Panc1 (cell line): ENCODE results near the gene DDI2. TPM values are rescaled to one million over a fixed set of nuclear protein-coding genes. Genes with fewer than 3 reads are reported as not detected.

Source experiments
- ATAC-seq: fragments of 200-7000 bp; cut with Tn5 transposase; 2 replicates; pipeline ENCODE4 v1.9.1; 2020; ENCODE audit warnings: mild to moderate bottlenecking, moderate library complexity
- BruUV-seq: library from RNA; stranded (reverse); fragments of 400-500 nt; replicated peaks from 2 replicates; lab custom pipeline; 2021; lab: Mats Ljungman, UMichigan
- CTCF ChIA-PET: fragments of 300-600 bp; sonication (Branson Sonifier 250); formaldehyde crosslinking; loops from one replicate; lab custom pipeline; 2022; ENCODE audit warnings: antibody characterized with exemption; lab: Charles Lee
- POLR2A ChIA-PET: fragments of 300-600 bp; sonication (Branson Sonifier 250); formaldehyde crosslinking; loops from one replicate; lab custom pipeline; 2022; ENCODE audit warnings: antibody characterized with exemption; lab: Charles Lee
- DNase-seq: peaks from one replicate; pipeline ENCODE4 v3.0.0-alpha.2; 2010; ENCODE audit warnings: low read depth, low spot score
- H3K27ac ChIP-seq: 2 replicates; pipeline ENCODE4 v1.5.1; 2011; ENCODE audit warnings: mild to moderate bottlenecking, low read length, inconsistent platforms
- H3K27me3 ChIP-seq: fragments of 200-500 bp; sonication (Bioruptor generic); 2 replicates; pipeline ENCODE4 v1.6.0; 2014; ENCODE audit warnings: low read length, inconsistent platforms; ENCODE audit not compliant: control insufficient read depth, insufficient read depth
- H3K36me3 ChIP-seq: fragments of 200-500 bp; sonication (Bioruptor generic); 2 replicates; pipeline ENCODE4 v1.5.1; 2014; ENCODE audit warnings: inconsistent platforms, mild to moderate bottlenecking, low read length, moderate library complexity; ENCODE audit not compliant: control insufficient read depth, insufficient read depth
- H3K4me1 ChIP-seq: 2 replicates; pipeline ENCODE4 v1.5.1; 2011; ENCODE audit warnings: inconsistent platforms, mild to moderate bottlenecking, low read length, moderate library complexity; ENCODE audit not compliant: control insufficient read depth, insufficient read depth
- H3K4me3 ChIP-seq, 2 experiments: 2 replicates each; pipeline ENCODE4 v1.5.1; 2011 to 2012; ENCODE audit warnings: low read depth in 2 of 2, low read length in 2 of 2, mild to moderate bottlenecking in 2 of 2, inconsistent platforms in 1 of 2, moderate library complexity in 1 of 2
- H3K9me3 ChIP-seq: fragments of 200-500 bp; sonication (Bioruptor generic); 2 replicates; pipeline ENCODE4 v1.5.1; 2014; ENCODE audit warnings: low read depth, mild to moderate bottlenecking, inconsistent platforms, low read length, moderate library complexity; ENCODE audit not compliant: control insufficient read depth, insufficient read depth
- POLR2AphosphoS5 ChIP-seq: IDR thresholded peaks from 2 replicates; pipeline ENCODE4 v1.6.1; 2012; ENCODE audit warnings: mild to moderate bottlenecking, low read depth, low read length, moderate library complexity
- SIN3A ChIP-seq: IDR thresholded peaks from 2 replicates; pipeline ENCODE4 v1.6.1; 2012; ENCODE audit warnings: low read depth, mild to moderate bottlenecking, low read length, moderate library complexity, borderline replicate concordance; ENCODE audit not compliant: insufficient read depth
- TCF7L2 ChIP-seq: IDR thresholded peaks from 2 replicates; pipeline ENCODE4 v1.6.1; 2011; ENCODE audit warnings: mild to moderate bottlenecking, low read depth, low read length, inconsistent platforms
- in situ Hi-C: cut with HindIII; loops from 2 replicates; pipeline ENCODE4 v1.10.0; 2016; ENCODE audit warnings: low sequenced_read_pairs, low pct_unique_long_range_greater_than_20kb
- intact Hi-C: fragments of 100-400 bp; cut with micrococcal nuclease; formaldehyde crosslinking; loops from one replicate; pipeline ENCODE4 v1.10.0; 2022; ENCODE audit not compliant: unreplicated experiment
- total RNA-seq: library from RNA; stranded (reverse); gene quantifications from one replicate; pipeline ENCODE4 v1.2.1, GENCODE V29; 2021; ENCODE audit not compliant: unreplicated experiment
- TF ChIP-seq, protein P1 (sequence below), 2 experiments: IDR thresholded peaks; 2 replicates each; pipeline ENCODE4 v1.6.1; 2011 to 2012; ENCODE audit warnings: low read depth in 2 of 2, control low read depth in 1 of 2, low read length in 1 of 2, mild to moderate bottlenecking in 1 of 2, moderate library complexity in 1 of 2; ENCODE audit not compliant: insufficient read depth in 1 of 2
- TF ChIP-seq, protein P2 (sequence below): fragments of 450-650 bp; IDR thresholded peaks from 2 replicates; pipeline ENCODE4 v1.5.1; 2017; ENCODE audit warnings: mild to moderate bottlenecking

The DDI2 gene
- total RNA-seq, 1 experiment from 2014 or later = 27.7 TPM

DNA sequence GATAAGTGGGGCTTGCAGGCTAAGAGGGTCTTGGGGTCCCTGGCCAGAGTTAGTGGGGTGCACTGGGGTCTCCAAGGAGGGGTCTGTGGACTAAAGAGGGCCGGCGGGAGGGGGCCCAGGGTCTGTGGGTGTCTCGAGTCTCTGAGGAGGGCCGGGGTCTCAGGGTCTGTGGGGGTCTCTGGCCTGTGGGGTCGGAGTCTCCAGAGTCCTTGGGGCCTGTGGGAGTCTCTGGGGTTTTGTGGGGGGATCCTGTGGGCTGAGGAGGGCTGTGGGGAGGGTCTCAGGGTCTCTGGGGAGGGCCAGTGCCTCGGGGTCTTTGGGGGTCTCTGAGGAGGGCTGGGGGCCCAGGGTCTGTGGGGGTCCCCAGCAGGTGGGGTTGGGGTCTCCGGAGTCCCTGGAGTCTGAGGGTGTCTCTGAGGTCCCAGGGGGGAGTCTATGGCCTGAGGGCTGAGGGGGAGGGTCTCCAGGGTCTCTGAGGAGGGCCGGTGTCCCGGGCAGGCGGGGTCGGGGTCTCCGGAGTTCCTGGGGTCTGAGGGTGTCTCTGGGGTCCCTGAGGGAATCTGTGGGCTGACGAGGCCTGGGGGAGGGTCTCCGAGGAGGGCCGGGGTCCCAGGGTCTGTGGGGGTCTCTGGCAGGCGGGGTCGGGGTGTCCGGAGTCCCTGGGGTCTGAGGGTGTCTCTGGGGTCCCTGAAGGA is 66.2 kb downstream of the DDI2 start:
- CTCF ChIA-PET = no interaction called here
- ATAC-seq (no peak), DNase-seq (no peak)
- H3K36me3 ChIP-seq = no peaks in the 10 kb centered on the region
- H3K4me3 ChIP-seq = peak overlapping the region; percentile 71 to 73
- no peaks in the 10 kb centered on the region for H3K9me3 ChIP-seq
- POLR2A ChIA-PET = no interaction called here
- intact Hi-C loops (no loop called here), in situ Hi-C loops (no loop called here)
- H3K4me1 ChIP-seq = peaks cover 9% of the 10 kb centered on the region; the same call in 1 of the 2 replicates
- H3K27me3 ChIP-seq = no peaks in the 10 kb centered on the region
- H3K27ac ChIP-seq = peak overlapping the region; percentile 85
- TF ChIP-seq, protein P1, sequence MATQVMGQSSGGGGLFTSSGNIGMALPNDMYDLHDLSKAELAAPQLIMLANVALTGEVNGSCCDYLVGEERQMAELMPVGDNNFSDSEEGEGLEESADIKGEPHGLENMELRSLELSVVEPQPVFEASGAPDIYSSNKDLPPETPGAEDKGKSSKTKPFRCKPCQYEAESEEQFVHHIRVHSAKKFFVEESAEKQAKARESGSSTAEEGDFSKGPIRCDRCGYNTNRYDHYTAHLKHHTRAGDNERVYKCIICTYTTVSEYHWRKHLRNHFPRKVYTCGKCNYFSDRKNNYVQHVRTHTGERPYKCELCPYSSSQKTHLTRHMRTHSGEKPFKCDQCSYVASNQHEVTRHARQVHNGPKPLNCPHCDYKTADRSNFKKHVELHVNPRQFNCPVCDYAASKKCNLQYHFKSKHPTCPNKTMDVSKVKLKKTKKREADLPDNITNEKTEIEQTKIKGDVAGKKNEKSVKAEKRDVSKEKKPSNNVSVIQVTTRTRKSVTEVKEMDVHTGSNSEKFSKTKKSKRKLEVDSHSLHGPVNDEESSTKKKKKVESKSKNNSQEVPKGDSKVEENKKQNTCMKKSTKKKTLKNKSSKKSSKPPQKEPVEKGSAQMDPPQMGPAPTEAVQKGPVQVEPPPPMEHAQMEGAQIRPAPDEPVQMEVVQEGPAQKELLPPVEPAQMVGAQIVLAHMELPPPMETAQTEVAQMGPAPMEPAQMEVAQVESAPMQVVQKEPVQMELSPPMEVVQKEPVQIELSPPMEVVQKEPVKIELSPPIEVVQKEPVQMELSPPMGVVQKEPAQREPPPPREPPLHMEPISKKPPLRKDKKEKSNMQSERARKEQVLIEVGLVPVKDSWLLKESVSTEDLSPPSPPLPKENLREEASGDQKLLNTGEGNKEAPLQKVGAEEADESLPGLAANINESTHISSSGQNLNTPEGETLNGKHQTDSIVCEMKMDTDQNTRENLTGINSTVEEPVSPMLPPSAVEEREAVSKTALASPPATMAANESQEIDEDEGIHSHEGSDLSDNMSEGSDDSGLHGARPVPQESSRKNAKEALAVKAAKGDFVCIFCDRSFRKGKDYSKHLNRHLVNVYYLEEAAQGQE (IDR thresholded peaks at IDR 0.05; ENCODE audit: insufficient read depth in 1 of 2, low read depth in 2 of 2, low read length in 1 of 2) = no peak
- TF ChIP-seq POLR2AphosphoS5 = no peak
- TF ChIP-seq TCF7L2 = no peak
- TF ChIP-seq, protein P2, sequence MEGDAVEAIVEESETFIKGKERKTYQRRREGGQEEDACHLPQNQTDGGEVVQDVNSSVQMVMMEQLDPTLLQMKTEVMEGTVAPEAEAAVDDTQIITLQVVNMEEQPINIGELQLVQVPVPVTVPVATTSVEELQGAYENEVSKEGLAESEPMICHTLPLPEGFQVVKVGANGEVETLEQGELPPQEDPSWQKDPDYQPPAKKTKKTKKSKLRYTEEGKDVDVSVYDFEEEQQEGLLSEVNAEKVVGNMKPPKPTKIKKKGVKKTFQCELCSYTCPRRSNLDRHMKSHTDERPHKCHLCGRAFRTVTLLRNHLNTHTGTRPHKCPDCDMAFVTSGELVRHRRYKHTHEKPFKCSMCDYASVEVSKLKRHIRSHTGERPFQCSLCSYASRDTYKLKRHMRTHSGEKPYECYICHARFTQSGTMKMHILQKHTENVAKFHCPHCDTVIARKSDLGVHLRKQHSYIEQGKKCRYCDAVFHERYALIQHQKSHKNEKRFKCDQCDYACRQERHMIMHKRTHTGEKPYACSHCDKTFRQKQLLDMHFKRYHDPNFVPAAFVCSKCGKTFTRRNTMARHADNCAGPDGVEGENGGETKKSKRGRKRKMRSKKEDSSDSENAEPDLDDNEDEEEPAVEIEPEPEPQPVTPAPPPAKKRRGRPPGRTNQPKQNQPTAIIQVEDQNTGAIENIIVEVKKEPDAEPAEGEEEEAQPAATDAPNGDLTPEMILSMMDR = no peak
- TF ChIP-seq SIN3A = no peak
- no TSS peak for BruUV-seq

DNA sequence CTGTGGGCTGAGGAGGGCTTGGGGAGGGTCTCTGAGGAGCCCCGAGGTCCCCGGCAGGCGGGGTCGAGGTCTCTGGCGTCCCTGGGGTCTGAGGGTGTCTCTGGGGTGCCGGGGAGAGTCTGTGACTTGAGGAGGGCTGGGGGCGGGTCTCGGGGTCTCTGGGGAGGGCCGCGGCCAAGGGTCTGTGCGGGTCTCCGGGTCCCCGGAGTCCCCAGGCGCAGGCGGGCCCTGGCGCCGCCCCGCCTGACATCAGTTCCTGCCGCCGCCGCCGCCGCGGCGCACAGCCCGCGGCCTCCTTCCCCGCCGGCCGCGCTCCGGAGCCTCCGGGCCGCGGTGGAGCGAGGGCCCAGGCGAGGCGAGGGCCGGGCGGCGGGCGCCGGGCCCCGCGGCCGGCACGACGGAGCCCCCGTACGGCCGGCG is 66.8 kb downstream of the DDI2 start, which contains the start of gene PLEKHM2:
Gene PLEKHM2 (plus strand): TSS at position 279 of the 420 bp plus-strand sequence. CDS start 239 bp downstream, outside the sequence.
- H3K4me1 ChIP-seq = peaks cover 9% of the 10 kb centered on the region; the same call in 1 of the 2 replicates
- POLR2A ChIA-PET = no interaction called here
- peak; percentile 90 for ATAC-seq
- peak within 1 kb of the TSS; percentile 73 to 85 for H3K4me3 ChIP-seq
- CTCF ChIA-PET = no interaction called here
- no TSS peak for BruUV-seq
- H3K36me3 ChIP-seq = no peaks in the 10 kb centered on the region
- no peaks in the 10 kb centered on the region for H3K27me3 ChIP-seq
- TF ChIP-seq, protein P1 (IDR thresholded peaks at IDR 0.05; ENCODE audit: insufficient read depth in 1 of 2, low read depth in 2 of 2, low read length in 1 of 2) = no peak
- TF ChIP-seq, protein P2 = no peak
- peak; percentile 40; the same call in 1 of the 2 replicates for TF ChIP-seq POLR2AphosphoS5
- no peaks in the 10 kb centered on the region for H3K9me3 ChIP-seq
- peak within 1 kb of the TSS; percentile 85 for H3K27ac ChIP-seq
- in situ Hi-C loops = no loop called here
- intact Hi-C loops = no loop called here
- no peak for DNase-seq
